BLaER1 treated with 17β-estradiol and CSF1 and Interleukin-3, amounts not matched to agents 10 nM and 100 nM (cell line): ENCODE data around the gene POLE.

Source experiments
- H3K27ac ChIP-seq, 11 experiments: shearing (Covaris generic); formaldehyde crosslinking; 2 replicates each; pipeline ENCODE4 v1.8.1; 2022
- H3K27me3 ChIP-seq, 11 experiments: shearing (Covaris generic); formaldehyde crosslinking; 2 replicates each; pipeline ENCODE4 v1.8.1; 2022
- H3K36me3 ChIP-seq, 11 experiments: shearing (Covaris generic); formaldehyde crosslinking; 2 replicates each; pipeline ENCODE4 v1.8.1; 2022
- H3K4me1 ChIP-seq, 10 experiments: shearing (Covaris generic); formaldehyde crosslinking; 2 replicates each; pipeline ENCODE4 v1.8.1; 2022
- H3K4me2 ChIP-seq, 11 experiments: shearing (Covaris generic); formaldehyde crosslinking; 2 replicates each; pipeline ENCODE4 v1.8.1; 2022
- H3K4me3 ChIP-seq, 10 experiments: shearing (Covaris generic); formaldehyde crosslinking; 2 replicates each; pipeline ENCODE4 v1.8.1; 2022
- H3K9ac ChIP-seq, 11 experiments: shearing (Covaris generic); formaldehyde crosslinking; 2 replicates each; pipeline ENCODE4 v1.8.1; 2022
- H3K9me3 ChIP-seq, 11 experiments: shearing (Covaris generic); formaldehyde crosslinking; replicated peaks in 1 of 11; 2 replicates each; pipeline ENCODE4 v1.8.1; 2022
- H4K20me1 ChIP-seq, 11 experiments: shearing (Covaris generic); formaldehyde crosslinking; 2 replicates each; pipeline ENCODE4 v1.8.1; 2022
- Cebpa-rat ChIP-seq, 11 experiments: shearing (Covaris generic); IDR thresholded peaks; 2 replicates each; pipeline ENCODE4 v1.8.1; 2022

The POLE gene

GRCh38 chr12:132728502-132728901 lies 41.4 kb upstream of the POLE start:
- no peak for TF ChIP-seq Cebpa-rat (IDR thresholded peaks at IDR 0.05)
- Histone ChIP-seq H3K27ac (no peak overlapping the region), H3K4me2 (no peak overlapping the region), H3K36me3 (peaks cover 95 to 97% (median 96%) of the 10 kb centered on the region in 11 experiments), H3K9me3 (no peaks in the 10 kb centered on the region), H3K4me1 (peaks cover 0 to 14% (median 0%) of the 10 kb centered on the region in 10 experiments; a peak in 4 of 20 replicates), H3K27me3 (no peaks in the 10 kb centered on the region), H3K9ac (no peak overlapping the region), H4K20me1 (peaks cover 29 to 96% (median 85%) of the 10 kb centered on the region in 11 experiments), H3K4me3 (no peak overlapping the region)

- no peak for TF ChIP-seq Cebpa-rat (IDR thresholded peaks at IDR 0.05)
- Histone ChIP-seq H4K20me1 (peaks cover 39 to 97% (median 93%) of the 10 kb centered on the region in 11 experiments), H3K9ac (no peak overlapping the region), H3K4me1 (peaks cover 0 to 14% (median 0%) of the 10 kb centered on the region in 10 experiments; a peak in 4 of 20 replicates), H3K27ac (no peak overlapping the region), H3K27me3 (no peaks in the 10 kb centered on the region), H3K36me3 (peaks cover 95 to 97% (median 96%) of the 10 kb centered on the region in 11 experiments), H3K9me3 (no peaks in the 10 kb centered on the region), H3K4me3 (no peak overlapping the region), H3K4me2 (no peak overlapping the region)
Observed at GRCh38 chr12:132727091-132727794, 40.1 kb upstream of the POLE start.

- Histone ChIP-seq H3K4me3 (no peak overlapping the region), H3K27me3 (no peaks in the 10 kb centered on the region), H3K36me3 (peaks cover 93 to 97% (median 95%) of the 10 kb centered on the region in 11 experiments), H3K4me1 (peaks cover 0 to 14% (median 0%) of the 10 kb centered on the region in 10 experiments; a peak in 4 of 20 replicates), H3K9me3 (no peaks in the 10 kb centered on the region), H3K9ac (no peak overlapping the region), H3K4me2 (no peak overlapping the region), H4K20me1 (peaks cover 43 to 96% (median 92%) of the 10 kb centered on the region in 11 experiments), H3K27ac (no peak overlapping the region)
- TF ChIP-seq Cebpa-rat (IDR thresholded peaks at IDR 0.05) = no peak
Observed at GRCh38 chr12:132726386-132726785, 39.2 kb upstream of the POLE start.

- H3K27me3 ChIP-seq = no peaks in the 10 kb centered on the region
- no peak for TF ChIP-seq Cebpa-rat (IDR thresholded peaks at IDR 0.05)
- no peak overlapping the region for H3K27ac ChIP-seq
- H3K4me2 ChIP-seq = no peak overlapping the region
- H4K20me1 ChIP-seq = peaks cover 40 to 96% (median 92%) of the 10 kb centered on the region in 11 experiments
- no peak overlapping the region for H3K9ac ChIP-seq
- H3K4me1 ChIP-seq = 0 out of 20 replicates have a peak, but pooled peaks cover 0 to 1% (median 0%) of the 10 kb centered on the region in 10 experiments
- H3K4me3 ChIP-seq = no peak overlapping the region
- H3K36me3 ChIP-seq = peaks cover 92 to 97% (median 94%) of the 10 kb centered on the region in 11 experiments
- H3K9me3 ChIP-seq = no peaks in the 10 kb centered on the region
Observed at GRCh38 chr12:132724506-132725241, 37.5 kb upstream of the POLE start.

GRCh38 chr12:132723764-132724140 lies 36.6 kb upstream of the POLE start:
- no peak for TF ChIP-seq Cebpa-rat (IDR thresholded peaks at IDR 0.05)
- peaks cover 96 to 100% (median 98%) of the 10 kb centered on the region in 11 experiments for H3K36me3 ChIP-seq
- H3K27ac ChIP-seq = no peak overlapping the region
- H3K4me3 ChIP-seq = no peak overlapping the region
- H4K20me1 ChIP-seq = peaks cover 46 to 100% (median 96%) of the 10 kb centered on the region in 11 experiments
- H3K4me1 ChIP-seq = no peaks in the 10 kb centered on the region
- H3K27me3 ChIP-seq = no peaks in the 10 kb centered on the region
- H3K4me2 ChIP-seq = no peak overlapping the region
- H3K9ac ChIP-seq = no peak overlapping the region
- H3K9me3 ChIP-seq = no peaks in the 10 kb centered on the region

GRCh38 chr12:132723015-132723763 lies 36.0 kb upstream of the POLE start:
- TF ChIP-seq Cebpa-rat (IDR thresholded peaks at IDR 0.05) = no peak
- peak overlapping the region in 1 of 11 experiments; percentile 14; a peak in 1 of 22 replicates for H3K27ac ChIP-seq
- peaks cover 93 to 97% (median 95%) of the 10 kb centered on the region in 11 experiments for H3K36me3 ChIP-seq
- H3K9me3 ChIP-seq = no peaks in the 10 kb centered on the region
- no peak overlapping the region for H3K4me2 ChIP-seq
- no peak overlapping the region for H3K4me3 ChIP-seq
- no peak overlapping the region for H3K9ac ChIP-seq
- no peaks in the 10 kb centered on the region; a peak in 1 of 20 replicates for H3K4me1 ChIP-seq
- H4K20me1 ChIP-seq = peaks cover 43 to 97% (median 93%) of the 10 kb centered on the region in 11 experiments
- no peaks in the 10 kb centered on the region for H3K27me3 ChIP-seq

- H3K9me3 ChIP-seq = no peaks in the 10 kb centered on the region
- H4K20me1 ChIP-seq = peaks cover 57 to 97% (median 95%) of the 10 kb centered on the region in 11 experiments
- H3K36me3 ChIP-seq = peaks cover 79 to 97% (median 89%) of the 10 kb centered on the region in 11 experiments
- H3K27ac ChIP-seq = no peak overlapping the region
- H3K4me1 ChIP-seq = peaks cover 15 to 23% (median 19%) of the 10 kb centered on the region in 10 experiments
- H3K4me3 ChIP-seq = no peak overlapping the region
- no peak overlapping the region for H3K4me2 ChIP-seq
- no peak overlapping the region for H3K9ac ChIP-seq
- no peaks in the 10 kb centered on the region for H3K27me3 ChIP-seq
- TF ChIP-seq Cebpa-rat (IDR thresholded peaks at IDR 0.05) = no peak
Observed at GRCh38 chr12:132720606-132721345, 33.6 kb upstream of the POLE start.

GRCh38 chr12:132719954-132720324 lies 32.8 kb upstream of the POLE start:
- no peaks in the 10 kb centered on the region for H3K27me3 ChIP-seq
- no peak overlapping the region for H3K4me3 ChIP-seq
- H3K27ac ChIP-seq = no peak overlapping the region
- H3K9me3 ChIP-seq = no peaks in the 10 kb centered on the region
- peaks cover 15 to 23% (median 19%) of the 10 kb centered on the region in 10 experiments for H3K4me1 ChIP-seq
- no peak overlapping the region for H3K9ac ChIP-seq
- peaks cover 56 to 97% (median 94%) of the 10 kb centered on the region in 11 experiments for H4K20me1 ChIP-seq
- peaks cover 77 to 97% (median 89%) of the 10 kb centered on the region in 11 experiments for H3K36me3 ChIP-seq
- H3K4me2 ChIP-seq = no peak overlapping the region
- TF ChIP-seq Cebpa-rat (IDR thresholded peaks at IDR 0.05) = no peak
